ENCODE measurements around the gene SORCS2. TPM values are rescaled to one million over a fixed set of nuclear protein-coding genes. Genes with fewer than 3 reads are reported as not detected.

Gene SORCS2
- polyA plus RNA-seq, 1 of the 3 experiments (the other 2 are of a cell fraction), result 1.6 TPM

GRCh38 chr4:7259039-7259438, 66.7 kb downstream of the SORCS2 start:
- WGBS (ENCODE audit: low lambda C conversion rate), result 61% methylated on average over 7 of the region's 7 CpGs
- Histone ChIP-seq H3K9me3 (no peaks in the 10 kb centered on the region), H3K4me2 (no peak overlapping the region), H3K4me1 (ENCODE audit: control insufficient read depth in 1 of 2, insufficient read depth in 2 of 2, low read depth in 1 of 2, low read length in 1 of 2) (peaks cover 0 to 37% of the 10 kb centered on the region in 2 experiments; a peak in 2 of 4 replicates), H3F3A (replicated peaks; ENCODE audit: insufficient read depth) (no peaks in the 10 kb centered on the region), H3K36me3 (replicated peaks in 1 of 2; ENCODE audit: control insufficient read depth in 1 of 2, insufficient read depth in 2 of 2, low read length in 1 of 2) (no peaks in the 10 kb centered on the region), H3K9me2 (no peaks in the 10 kb centered on the region), H3K9ac (no peak overlapping the region), H3K27ac (ENCODE audit: low read depth in 2 of 2, low read length in 1 of 2) (no peak overlapping the region), H2AFZ (ENCODE audit: low read depth) (no peak overlapping the region), H3K4me3 (ENCODE audit: low read depth in 2 of 2, low read length in 1 of 2) (no peak overlapping the region), H3K79me2 (ENCODE audit: insufficient read depth) (no peaks in the 10 kb centered on the region), H3K27me3 (ENCODE audit: insufficient read depth) (no peaks in the 10 kb centered on the region), H4K20me1 (ENCODE audit: insufficient read depth) (no peaks in the 10 kb centered on the region)
- no peak for DNase-seq
- CTCF ChIA-PET, result no interaction called here
- POLR2A ChIA-PET, result no interaction called here
- TF ChIP-seq MXI1 (IDR thresholded peaks at IDR 0.05; ENCODE audit: low read depth, low read length), result no peak
- no peak for TF ChIP-seq PBX3 (IDR thresholded peaks at IDR 0.05)
- TF ChIP-seq POLR2AphosphoS5 (IDR thresholded peaks at IDR 0.05; ENCODE audit: low read depth, low read length), result no peak
- no peak for TF ChIP-seq RAD21 (IDR thresholded peaks at IDR 0.05; ENCODE audit: low read length)
- TF ChIP-seq NFIC (IDR thresholded peaks at IDR 0.05; ENCODE audit: borderline replicate concordance), result no peak
- TF ChIP-seq MAX (IDR thresholded peaks at IDR 0.05; ENCODE audit: low read depth), result no peak
- no peak for TF ChIP-seq USF2 (IDR thresholded peaks at IDR 0.05; ENCODE audit: borderline replicate concordance, low read depth, low read length)
- TF ChIP-seq TCF12 (IDR thresholded peaks at IDR 0.05), result no peak
- TF ChIP-seq USF1 (IDR thresholded peaks at IDR 0.05; ENCODE audit: borderline replicate concordance, low read depth), result no peak
- no peak for TF ChIP-seq RCOR1 (IDR thresholded peaks at IDR 0.05; ENCODE audit: low read length)
- no peak for TF ChIP-seq SIN3A (IDR thresholded peaks at IDR 0.05; ENCODE audit: borderline replicate concordance, low read depth, low read length)
- TF ChIP-seq EZH2phosphoT487 (IDR thresholded peaks at IDR 0.05; ENCODE audit: borderline replicate concordance, low read depth), result no peak
- TF ChIP-seq MEF2A (IDR thresholded peaks at IDR 0.05; ENCODE audit: borderline replicate concordance, low read depth), result no peak
- TF ChIP-seq ZBTB33 (IDR thresholded peaks at IDR 0.05; ENCODE audit: borderline replicate concordance, low read depth), result no peak
- TF ChIP-seq RFX5 (IDR thresholded peaks at IDR 0.05; ENCODE audit: low read length), result no peak
- TF ChIP-seq TAF1 (IDR thresholded peaks at IDR 0.05; ENCODE audit: borderline replicate concordance, low read depth, low read length), result no peak

Measured in SK-N-SH (cell line).